Stimulated activated effector memory CD8-positive, alpha-beta T cell treated with anti-CD3 and anti-CD28 coated beads, Interleukin-12 subunit alpha, Interleukin-12 subunit beta, amount 100 ng/mL, for 72 hours (primary cell): ENCODE measurements around the gene DDX49.

ENCODE experiments used
- ATAC-seq: fragments of 150-1000 bp; cut with Tn5 transposase; 2 replicates; pipeline ENCODE4 v1.10.0; 2021
- DNase-seq, 2 donors: peaks; one replicate each; pipeline ENCODE4 v3.0.0; 2021 to 2022; ENCODE audit warnings: low spot score in 2 of 2
- H3K27ac Mint-ChIP-seq: one replicate; pipeline ENCODE4 v1.8.0; 2022; ENCODE audit warnings: mild to moderate bottlenecking, mixed read lengths
- H3K36me3 Mint-ChIP-seq: one replicate; pipeline ENCODE4 v1.8.0; 2022; ENCODE audit warnings: mild to moderate bottlenecking, mixed read lengths
- H3K4me1 Mint-ChIP-seq: one replicate; pipeline ENCODE4 v1.8.0; 2022; ENCODE audit warnings: mixed read lengths
- H3K4me3 Mint-ChIP-seq: one replicate; pipeline ENCODE4 v1.8.0; 2022; ENCODE audit warnings: mild to moderate bottlenecking, mixed read lengths
- H3K9me3 Mint-ChIP-seq: one replicate; pipeline ENCODE4 v1.8.0; 2022; ENCODE audit warnings: mixed read lengths

DDX49 gene

GRCh38 chr19:18919900-18920214 is 342 bp downstream of the DDX49 start:
- H3K27ac Mint-ChIP-seq: peak overlapping the region; percentile 91
- peak overlapping the region; percentile 83 for H3K4me3 Mint-ChIP-seq
- ATAC-seq (no peak), DNase-seq (no peak)
- H3K36me3 Mint-ChIP-seq: peaks cover 88% of the 10 kb centered on the region
- H3K4me1 Mint-ChIP-seq: peaks cover 41% of the 10 kb centered on the region
- H3K9me3 Mint-ChIP-seq: no peaks in the 10 kb centered on the region

GRCh38 chr19:18920400-18920799 is 885 bp downstream of the DDX49 start:
- H3K9me3 Mint-ChIP-seq: no peaks in the 10 kb centered on the region
- DNase-seq (no peak), ATAC-seq (no peak)
- H3K4me3 Mint-ChIP-seq: peak overlapping the region; percentile 83
- peak overlapping the region; percentile 91 for H3K27ac Mint-ChIP-seq
- H3K4me1 Mint-ChIP-seq: peaks cover 37% of the 10 kb centered on the region
- H3K36me3 Mint-ChIP-seq: peaks cover 88% of the 10 kb centered on the region

- Mint-ChIP-seq H3K9me3 (no peaks in the 10 kb centered on the region), H3K4me1 (peaks cover 36% of the 10 kb centered on the region), H3K4me3 (peak overlapping the region; percentile 83), H3K36me3 (peaks cover 88% of the 10 kb centered on the region), H3K27ac (no peak overlapping the region)
- ATAC-seq (no peak), DNase-seq (no peak)
These were observed 2.1 kb downstream of the DDX49 start for GRCh38 chr19:18921593-18921992.

- H3K4me3 Mint-ChIP-seq: no peak overlapping the region
These were observed 2.9 kb downstream of the DDX49 start for GRCh38 chr19:18922228-18922985.

GRCh38 chr19:18924684-18925213 is 5.2 kb downstream of the DDX49 start:
- H3K36me3 Mint-ChIP-seq: peaks cover 73% of the 10 kb centered on the region
- H3K27ac Mint-ChIP-seq: peak overlapping the region; percentile 37
- no peak overlapping the region for H3K4me3 Mint-ChIP-seq
- ATAC-seq: no peak
- H3K9me3 Mint-ChIP-seq: no peaks in the 10 kb centered on the region
- no peak for DNase-seq
- peaks cover 18% of the 10 kb centered on the region for H3K4me1 Mint-ChIP-seq

More at GRCh38 chr19:18922228-18922985, 2.9 kb downstream of the DDX49 start:
- H3K9me3 Mint-ChIP-seq: no peaks in the 10 kb centered on the region
- no peak overlapping the region for H3K27ac Mint-ChIP-seq
- peaks cover 88% of the 10 kb centered on the region for H3K36me3 Mint-ChIP-seq
- peaks cover 28% of the 10 kb centered on the region for H3K4me1 Mint-ChIP-seq
- DNase-seq (no peak), ATAC-seq (no peak)

- Mint-ChIP-seq H3K9me3 (no peaks in the 10 kb centered on the region), H3K4me1 (peaks cover 17% of the 10 kb centered on the region), H3K4me3 (no peak overlapping the region), H3K36me3 (peaks cover 47% of the 10 kb centered on the region), H3K27ac (no peak overlapping the region)
- DNase-seq: no peak
- ATAC-seq: no peak
These were observed 8.7 kb downstream of the DDX49 start for GRCh38 chr19:18928018-18928805.

GRCh38 chr19:18929311-18929710 is 9.8 kb downstream of the DDX49 start:
- Mint-ChIP-seq H3K4me1 (peaks cover 15% of the 10 kb centered on the region), H3K9me3 (no peaks in the 10 kb centered on the region), H3K27ac (no peak overlapping the region), H3K4me3 (no peak overlapping the region), H3K36me3 (peaks cover 36% of the 10 kb centered on the region)
- no peak for ATAC-seq
- DNase-seq: no peak

- Mint-ChIP-seq H3K4me1 (peaks cover 11% of the 10 kb centered on the region), H3K4me3 (peak overlapping the region; percentile 72), H3K36me3 (peaks cover 13% of the 10 kb centered on the region), H3K27ac (no peak overlapping the region), H3K9me3 (no peaks in the 10 kb centered on the region)
- no peak for DNase-seq
- ATAC-seq: no peak
These were observed 12.0 kb downstream of the DDX49 start for GRCh38 chr19:18931316-18932162.

- H3K36me3 Mint-ChIP-seq: peaks cover 5% of the 10 kb centered on the region
- H3K27ac Mint-ChIP-seq: no peak overlapping the region
- peaks cover 11% of the 10 kb centered on the region for H3K4me1 Mint-ChIP-seq
- ATAC-seq (peak; percentile 90), DNase-seq (peak; percentile 61 to 79)
- H3K9me3 Mint-ChIP-seq: no peaks in the 10 kb centered on the region
- peak overlapping the region; percentile 72 for H3K4me3 Mint-ChIP-seq
These were observed 12.8 kb downstream of the DDX49 start for GRCh38 chr19:18932216-18932841.

GRCh38 chr19:18933297-18933696 is 13.8 kb downstream of the DDX49 start:
- ATAC-seq (no peak), DNase-seq (no peak)
- Mint-ChIP-seq H3K9me3 (no peaks in the 10 kb centered on the region), H3K4me1 (peaks cover 11% of the 10 kb centered on the region), H3K4me3 (peak overlapping the region; percentile 72), H3K27ac (no peak overlapping the region), H3K36me3 (no peaks in the 10 kb centered on the region)

GRCh38 chr19:18939163-18939562 is 19.6 kb downstream of the DDX49 start:
- Mint-ChIP-seq H3K27ac (no peak overlapping the region), H3K9me3 (no peaks in the 10 kb centered on the region), H3K36me3 (peaks cover 6% of the 10 kb centered on the region), H3K4me3 (peak overlapping the region; percentile 65), H3K4me1 (peaks cover 19% of the 10 kb centered on the region)
- ATAC-seq: no peak
- DNase-seq: no peak

- DNase-seq: no peak
- Mint-ChIP-seq H3K27ac (no peak overlapping the region), H3K4me3 (peak overlapping the region; percentile 65), H3K36me3 (peaks cover 6% of the 10 kb centered on the region), H3K4me1 (peaks cover 19% of the 10 kb centered on the region), H3K9me3 (no peaks in the 10 kb centered on the region)
- ATAC-seq: peak; percentile 31
These were observed 20.6 kb downstream of the DDX49 start for GRCh38 chr19:18939922-18940768.

- H3K4me3 Mint-ChIP-seq: peak within 1 kb of the TSS; percentile 65
- H3K36me3 Mint-ChIP-seq: peaks cover 6% of the 10 kb centered on the region
- peak; percentile 81 for ATAC-seq
- no peaks in the 10 kb centered on the region for H3K9me3 Mint-ChIP-seq
- H3K27ac Mint-ChIP-seq: no peak within 1 kb of the TSS
- H3K4me1 Mint-ChIP-seq: peaks cover 19% of the 10 kb centered on the region
- DNase-seq: peak; percentile 80 to 81
These were observed 21.5 kb downstream of the DDX49 start, which contains the start of gene HOMER3 for GRCh38 chr19:18940769-18941627. Gene HOMER3 (minus strand): TSS chr19:18941217. CDS start chr19:18938982, 2,235 bp downstream.
